HT1080 (cell line): Measurements from ENCODE around the gene TIMM50. TPM values are rescaled to one million over a fixed set of nuclear protein-coding genes. Genes with fewer than 3 reads are reported as not detected.
"Not testable (repeated sequence)": the region's sequence is repeated elsewhere in the genome, so short reads cannot be mapped to it uniquely, and the experiment has no call there.

Experiments
- DNase-seq: peaks from one replicate; pipeline ENCODE4 v3.0.0-alpha.2; 2015; ENCODE audit warnings: low read depth
- polyA plus RNA-seq, 2 experiments: library from polyadenylated mRNA; depleted of rRNA; stranded (reverse); fragments of >200 nt; gene quantifications; 2 replicates each; pipeline ENCODE4 v1.2.3, GENCODE V29; 2015
- total RNA-seq: library from RNA; depleted of rRNA; stranded (reverse); fragments of >200 nt; shearing (Covaris generic); gene quantifications from 2 replicates; pipeline ENCODE4 v1.2.3, GENCODE V29; 2014; rRNA removed

Gene TIMM50
- 158 and 199 TPM in 2 replicates for total RNA-seq
- polyA plus RNA-seq (2015; cell fraction: cytosol; rRNA removed) = 82.3 and 92.3 TPM in 2 replicates
- 91.1 and 96.2 TPM in 2 replicates for polyA plus RNA-seq (2015; cell fraction: nucleus; rRNA removed)

- peak; percentile 92 for DNase-seq
These were observed at the start of gene TIMM50 for GRCh38 chr19:39480337-39481228. Gene TIMM50 (plus strand): TSS chr19:39480838. CDS start chr19:39480854, 16 bp downstream.

GRCh38 chr19:39432677-39433025 is 48.0 kb upstream of the TIMM50 start:
- DNase-seq = no peak

GRCh38 chr19:39433480-39434079 is 47.1 kb upstream of the TIMM50 start:
- no peak for DNase-seq

- no peak for DNase-seq
These were observed 46.2 kb upstream of the TIMM50 start for GRCh38 chr19:39434123-39435076.

- DNase-seq = peak; percentile 96
These were observed 44.9 kb upstream of the TIMM50 start, which contains the start of gene RPS16 for GRCh38 chr19:39435499-39436349. Gene RPS16 (minus strand): TSS chr19:39435949. CDS start chr19:39435895, 54 bp downstream.

GRCh38 chr19:39436350-39436716 is 44.3 kb upstream of the TIMM50 start:
- DNase-seq = no peak

- peak; percentile 72 for DNase-seq
These were observed 42.2 kb upstream of the TIMM50 start for GRCh38 chr19:39438270-39438934.

GRCh38 chr19:39444598-39445195 is 35.9 kb upstream of the TIMM50 start:
- DNase-seq = no peak

GRCh38 chr19:39445196-39446111 is 35.2 kb upstream of the TIMM50 start, which contains the start of gene SUPT5H:
Gene SUPT5H (plus strand): TSS chr19:39445582. CDS start chr19:39445891, 309 bp downstream.
- DNase-seq = peak; percentile 95

- no peak for DNase-seq
These were observed 34.1 kb upstream of the TIMM50 start for GRCh38 chr19:39446365-39447084.

- DNase-seq = peak; percentile 85
These were observed 32.4 kb upstream of the TIMM50 start for GRCh38 chr19:39448271-39448670.

- no peak for DNase-seq
These were observed 31.4 kb upstream of the TIMM50 start for GRCh38 chr19:39449116-39449797.

- not testable (repeated sequence) for DNase-seq
These were observed 29.4 kb upstream of the TIMM50 start for GRCh38 chr19:39451257-39451656.

GRCh38 chr19:39463403-39463802 is 17.2 kb upstream of the TIMM50 start:
- no peak for DNase-seq

- DNase-seq = no peak
These were observed 14.5 kb upstream of the TIMM50 start for GRCh38 chr19:39465956-39466747.

GRCh38 chr19:39467941-39468340 is 12.7 kb upstream of the TIMM50 start:
- no peak for DNase-seq
